GM21390 (cell line): ENCODE measurements around the gene CCL16.
A peak's percentile ranks its signal among the peaks of the same experiment; 100 is the strongest.
"Not testable (repeated sequence)": the region's sequence is repeated elsewhere in the genome, so short reads cannot be mapped to it uniquely, and the experiment has no call there.

Source experiments
- ATAC-seq: cut with Tn5 transposase; IDR thresholded peaks from one replicate; pipeline ENCODE4 v1.9.1; 2021; ENCODE audit not compliant: unreplicated experiment

The CCL16 gene

GRCh38 chr17:35942588-35943186 lies 38.6 kb downstream of the CCL16 start:
- no peak for ATAC-seq

- not testable (repeated sequence) for ATAC-seq
These were observed 42.8 kb downstream of the CCL16 start for GRCh38 chr17:35938492-35938891.

GRCh38 chr17:35936063-35936462 lies 45.2 kb downstream of the CCL16 start:
- ATAC-seq, result no peak

GRCh38 chr17:35934760-35935159 lies 46.5 kb downstream of the CCL16 start:
- no peak for ATAC-seq

GRCh38 chr17:35932586-35932985 lies 48.7 kb downstream of the CCL16 start:
- ATAC-seq, result no peak

GRCh38 chr17:35931794-35932425 lies 49.4 kb downstream of the CCL16 start:
- ATAC-seq, result no peak

- ATAC-seq, result peak; percentile 72
These were observed 50.9 kb downstream of the CCL16 start, which contains the start of gene RDM1 for GRCh38 chr17:35930211-35931065. RDM1 (minus strand) TSS chr17:35930773; CDS start chr17:35930727, 46 bp downstream.

GRCh38 chr17:35927714-35928113 lies 53.6 kb downstream of the CCL16 start:
- no peak for ATAC-seq
